Adrenal gland (tissue), 5 donors: ENCODE data around the gene TTC33.

Source experiments
- CTCF ChIP-seq, 6 experiments: fragments of 450-650 bp in 4 of 6; fragments of 200-600 bp in 2 of 6; sonication (generic) in 1 of 6; IDR thresholded peaks; 1 replicate in 5 of 6; 2 replicates in 1 of 6; pipeline versions ENCODE4 v1.5.1 to v1.8.0; 2016 to 2021; ENCODE audit warnings: antibody characterized with exemption in 6 of 6, mild to moderate bottlenecking in 2 of 6, moderate library complexity in 1 of 6
- POLR2A ChIP-seq, 2 donors: fragments of 450-650 bp; IDR thresholded peaks; one replicate each; pipeline ENCODE4 v1.6.1; 2017; ENCODE audit warnings: antibody characterized with exemption in 2 of 2, mild to moderate bottlenecking in 2 of 2, moderate library complexity in 1 of 2
- donor health status: DM: no; HTN: no; CAD: no.

- TF ChIP-seq CTCF (IDR thresholded peaks at IDR 0.05) (no peak), POLR2A (IDR thresholded peaks at IDR 0.05) (no peak)
These were observed 281.5 kb downstream of the TTC33 start for GRCh38 chr5:40474250-40474649.
